ENCODE results near the gene SOX10. TPM values are rescaled to one million over a fixed set of nuclear protein-coding genes. Genes with fewer than 3 reads are reported as not detected.

Gene SOX10
- polyA plus RNA-seq, 3 donors: not detected

- Mint-ChIP-seq H3K9me3 (peaks cover 0 to 2% (median 0%) of the 10 kb centered on the region in 7 donors), H3K4me3 (no peak overlapping the region), H3K27me3 (ENCODE audit: low read depth in 3 of 3) (peaks cover 0 to 4% (median 0%) of the 10 kb centered on the region in 3 donors), H3K36me3 (peaks cover 10 to 21% of the 10 kb centered on the region in 2 donors), H3K4me1 (no peaks in the 10 kb centered on the region), H3K27ac (peak overlapping the region in 1 of 7 donors; percentile 10)
- Histone ChIP-seq H3K4me2 (replicated peaks; ENCODE audit: extremely low read depth, low read length, poor library complexity, severe bottlenecking) (no peak overlapping the region), H3K9me3 (replicated peaks in 1 of 2; ENCODE audit: control insufficient read depth in 1 of 2, insufficient read depth in 1 of 2, low read length in 2 of 2) (no peaks in the 10 kb centered on the region), H3K4me1 (ENCODE audit: control insufficient read depth in 1 of 2, insufficient read depth in 2 of 2, low read length in 2 of 2) (no peaks in the 10 kb centered on the region), H3K79me2 (ENCODE audit: insufficient read depth, low read length) (no peaks in the 10 kb centered on the region), H3K9ac (ENCODE audit: insufficient read depth, low read length, poor library complexity, severe bottlenecking) (no peak overlapping the region), H2AFZ (ENCODE audit: insufficient read depth, low read depth, low read length, poor library complexity, severe bottlenecking) (no peak overlapping the region), H3K27ac (ENCODE audit: low read depth in 1 of 2, low read length in 2 of 2) (no peak overlapping the region), H3K27me3 (ENCODE audit: control insufficient read depth in 2 of 2, insufficient read depth in 2 of 2, low read length in 2 of 2) (no peaks in the 10 kb centered on the region), H3K36me3 (replicated peaks in 1 of 2; ENCODE audit: control insufficient read depth in 1 of 2, insufficient read depth in 2 of 2, low read length in 2 of 2) (no peaks in the 10 kb centered on the region), H4K20me1 (ENCODE audit: insufficient read depth, low read length) (no peaks in the 10 kb centered on the region), H3K4me3 (replicated peaks in 1 of 3; ENCODE audit: low read depth in 2 of 3, low read length in 3 of 3) (no peak overlapping the region)
- WGBS (ENCODE audit: insufficient coverage): 86% methylated on average over 2 of the region's 2 CpGs
- TF ChIP-seq, protein P1, sequence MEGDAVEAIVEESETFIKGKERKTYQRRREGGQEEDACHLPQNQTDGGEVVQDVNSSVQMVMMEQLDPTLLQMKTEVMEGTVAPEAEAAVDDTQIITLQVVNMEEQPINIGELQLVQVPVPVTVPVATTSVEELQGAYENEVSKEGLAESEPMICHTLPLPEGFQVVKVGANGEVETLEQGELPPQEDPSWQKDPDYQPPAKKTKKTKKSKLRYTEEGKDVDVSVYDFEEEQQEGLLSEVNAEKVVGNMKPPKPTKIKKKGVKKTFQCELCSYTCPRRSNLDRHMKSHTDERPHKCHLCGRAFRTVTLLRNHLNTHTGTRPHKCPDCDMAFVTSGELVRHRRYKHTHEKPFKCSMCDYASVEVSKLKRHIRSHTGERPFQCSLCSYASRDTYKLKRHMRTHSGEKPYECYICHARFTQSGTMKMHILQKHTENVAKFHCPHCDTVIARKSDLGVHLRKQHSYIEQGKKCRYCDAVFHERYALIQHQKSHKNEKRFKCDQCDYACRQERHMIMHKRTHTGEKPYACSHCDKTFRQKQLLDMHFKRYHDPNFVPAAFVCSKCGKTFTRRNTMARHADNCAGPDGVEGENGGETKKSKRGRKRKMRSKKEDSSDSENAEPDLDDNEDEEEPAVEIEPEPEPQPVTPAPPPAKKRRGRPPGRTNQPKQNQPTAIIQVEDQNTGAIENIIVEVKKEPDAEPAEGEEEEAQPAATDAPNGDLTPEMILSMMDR (IDR thresholded peaks at IDR 0.05): no peak
- intact Hi-C loops (cut with micrococcal nuclease): no loop called here
- DNase-seq: no peak
These were observed 9.2 kb downstream of the SOX10 start for GRCh38 chr22:37975153-37975552.

GRCh38 chr22:37973271-37974170, 10.8 kb downstream of the SOX10 start:
- no peak overlapping the region for H3K27ac ChIP-seq (ENCODE audit: low read depth in 1 of 2, low read length in 2 of 2)
- no peak overlapping the region for H3K4me3 ChIP-seq (replicated peaks in 1 of 3; ENCODE audit: low read depth in 2 of 3, low read length in 3 of 3)
- Mint-ChIP-seq H3K27me3 (ENCODE audit: low read depth in 3 of 3) (peaks cover 0 to 4% (median 0%) of the 10 kb centered on the region in 3 donors), H3K4me3 (no peak overlapping the region), H3K27ac (no peak overlapping the region), H3K9me3 (peaks cover 0 to 2% (median 0%) of the 10 kb centered on the region in 7 donors), H3K4me1 (no peaks in the 10 kb centered on the region), H3K36me3 (peaks cover 19 to 27% of the 10 kb centered on the region in 2 donors)
- H3K4me2 ChIP-seq (replicated peaks; ENCODE audit: extremely low read depth, low read length, poor library complexity, severe bottlenecking): no peak overlapping the region
- WGBS (ENCODE audit: insufficient coverage): over 99% methylated on average over 21 of the region's 33 CpGs
- intact Hi-C loops (cut with micrococcal nuclease): no loop called here
- TF ChIP-seq, protein P1 (IDR thresholded peaks at IDR 0.05): no peak
- H2AFZ ChIP-seq (ENCODE audit: insufficient read depth, low read depth, low read length, poor library complexity, severe bottlenecking): no peak overlapping the region
- no peak for DNase-seq
- H3K79me2 ChIP-seq (ENCODE audit: insufficient read depth, low read length): no peaks in the 10 kb centered on the region
- no peak overlapping the region for H3K9ac ChIP-seq (ENCODE audit: insufficient read depth, low read length, poor library complexity, severe bottlenecking)
- no peaks in the 10 kb centered on the region for H3K9me3 ChIP-seq (replicated peaks in 1 of 2; ENCODE audit: control insufficient read depth in 1 of 2, insufficient read depth in 1 of 2, low read length in 2 of 2)
- no peaks in the 10 kb centered on the region for H4K20me1 ChIP-seq (ENCODE audit: insufficient read depth, low read length)
- H3K27me3 ChIP-seq (ENCODE audit: control insufficient read depth in 2 of 2, insufficient read depth in 2 of 2, low read length in 2 of 2): no peaks in the 10 kb centered on the region
- no peaks in the 10 kb centered on the region for H3K4me1 ChIP-seq (ENCODE audit: control insufficient read depth in 1 of 2, insufficient read depth in 2 of 2, low read length in 2 of 2)
- peaks cover 3 to 12% of the 10 kb centered on the region in 2 donors for H3K36me3 ChIP-seq (replicated peaks in 1 of 2; ENCODE audit: control insufficient read depth in 1 of 2, insufficient read depth in 2 of 2, low read length in 2 of 2)

Data from CD14-positive monocyte (primary cell).